Calu3 (cell line): ENCODE results near the gene ATP11A. TPM values are rescaled to one million over a fixed set of nuclear protein-coding genes. Genes with fewer than 3 reads are reported as not detected.
A peak's percentile ranks its signal among the peaks of the same experiment; 100 is the strongest.

ENCODE experiments used
- BruUV-seq: library from RNA; stranded (reverse); fragments of 400-500 nt; replicated peaks from 2 replicates; lab custom pipeline; 2021; lab: Mats Ljungman, UMichigan
- CTCF ChIA-PET: fragments of 300-600 bp; sonication (Branson Sonifier 250); formaldehyde crosslinking; loops from one replicate; lab custom pipeline; 2022; ENCODE audit warnings: antibody characterized with exemption; lab: Charles Lee
- DNase-seq: peaks from one replicate; pipeline ENCODE4 v3.0.0; 2022
- H3K27ac Mint-ChIP-seq: one replicate; pipeline ENCODE4 v1.8.0; 2022; ENCODE audit warnings: mixed read lengths; ENCODE audit not compliant: unreplicated experiment
- H3K27me3 Mint-ChIP-seq: one replicate; pipeline ENCODE4 v1.8.0; 2022; ENCODE audit warnings: mixed read lengths; ENCODE audit not compliant: unreplicated experiment
- H3K36me3 Mint-ChIP-seq: one replicate; pipeline ENCODE4 v1.8.0; 2022; ENCODE audit warnings: mild to moderate bottlenecking, moderate library complexity, mixed read lengths; ENCODE audit not compliant: insufficient read depth, unreplicated experiment
- H3K4me1 Mint-ChIP-seq: one replicate; pipeline ENCODE4 v1.8.0; 2022; ENCODE audit warnings: mild to moderate bottlenecking, low read depth, mixed read lengths; ENCODE audit not compliant: unreplicated experiment
- H3K4me3 Mint-ChIP-seq: one replicate; pipeline ENCODE4 v1.8.0; 2022; ENCODE audit warnings: mild to moderate bottlenecking, low read depth, moderate library complexity, mixed read lengths; ENCODE audit not compliant: unreplicated experiment
- H3K9me3 Mint-ChIP-seq: one replicate; pipeline ENCODE4 v1.8.0; 2022; ENCODE audit warnings: low read depth, mixed read lengths; ENCODE audit not compliant: unreplicated experiment
- CTCF ChIP-seq: fragments of 200-600 bp; IDR thresholded peaks from one replicate; pipeline ENCODE4 v1.8.0; 2022; ENCODE audit warnings: antibody characterized with exemption; ENCODE audit not compliant: unreplicated experiment
- intact Hi-C: fragments of 100-400 bp; cut with micrococcal nuclease; formaldehyde crosslinking; loops from one replicate; pipeline ENCODE4 v1.10.0; 2022; ENCODE audit not compliant: unreplicated experiment
- total RNA-seq: library from RNA; stranded (reverse); gene quantifications from 2 replicates; pipeline ENCODE4 v1.2.3, GENCODE V29; 2022

ATP11A gene
- total RNA-seq, 1 experiment from 2014 or later, result 115 TPM

- Mint-ChIP-seq H3K4me1 (peaks cover 20% of the 10 kb centered on the region), H3K27ac (no peak overlapping the region), H3K4me3 (no peak overlapping the region), H3K36me3 (no peaks in the 10 kb centered on the region), H3K27me3 (no peaks in the 10 kb centered on the region), H3K9me3 (no peaks in the 10 kb centered on the region)
- no peak for DNase-seq
- CTCF ChIA-PET, result no interaction called here
- intact Hi-C loops, result no loop called here
- no peak for TF ChIP-seq CTCF
- BruUV-seq, result no TSS peak
These were observed 50.8 kb downstream of the ATP11A start for GRCh38 chr13:112740502-112741131.

DNA sequence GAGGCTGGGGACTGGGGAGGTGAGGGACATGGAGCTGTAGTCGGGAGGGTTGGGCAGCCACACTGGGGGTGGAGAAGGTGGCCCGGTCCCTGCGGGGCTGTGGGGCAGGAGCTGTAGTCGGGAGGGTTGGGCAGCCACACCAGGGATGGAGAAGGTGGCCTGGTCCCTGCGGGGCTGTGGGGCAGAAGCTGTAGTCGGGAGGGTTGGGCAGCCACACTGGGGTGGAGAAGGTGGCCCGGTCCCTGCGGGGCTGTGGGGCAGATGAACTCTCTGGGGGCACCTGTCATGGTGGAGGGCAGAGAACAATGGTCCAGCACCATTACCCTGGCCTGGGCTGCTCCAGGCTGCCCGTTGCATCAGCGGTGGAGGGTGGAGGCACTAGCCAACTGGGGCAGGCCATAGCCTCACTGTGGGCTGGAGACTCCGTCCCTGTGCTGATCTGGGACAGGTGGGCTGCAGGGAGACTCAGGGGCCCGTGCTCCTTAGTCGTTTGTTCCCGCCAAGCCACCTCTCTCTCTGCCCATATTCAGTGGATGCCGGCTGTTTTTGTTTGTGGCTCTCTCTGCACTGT, 51.4 kb downstream of the ATP11A start:
- intact Hi-C loops, result no loop called here
- CTCF ChIA-PET, result no interaction called here
- Mint-ChIP-seq H3K27me3 (no peaks in the 10 kb centered on the region), H3K9me3 (no peaks in the 10 kb centered on the region), H3K27ac (no peak overlapping the region), H3K4me1 (peaks cover 20% of the 10 kb centered on the region), H3K36me3 (no peaks in the 10 kb centered on the region), H3K4me3 (no peak overlapping the region)
- BruUV-seq, result no TSS peak
- TF ChIP-seq CTCF, result no peak
- no peak for DNase-seq

GRCh38 chr13:112741835-112742570, 52.2 kb downstream of the ATP11A start:
- CTCF ChIA-PET, result no interaction called here
- Mint-ChIP-seq H3K9me3 (no peaks in the 10 kb centered on the region), H3K27ac (no peak overlapping the region), H3K4me1 (peaks cover 20% of the 10 kb centered on the region), H3K4me3 (no peak overlapping the region), H3K27me3 (no peaks in the 10 kb centered on the region), H3K36me3 (no peaks in the 10 kb centered on the region)
- no TSS peak for BruUV-seq
- intact Hi-C loops, result no loop called here
- TF ChIP-seq CTCF, result no peak
- DNase-seq, result no peak

- DNase-seq, result no peak
- Mint-ChIP-seq H3K36me3 (no peaks in the 10 kb centered on the region), H3K27ac (peak overlapping the region; percentile 56), H3K27me3 (no peaks in the 10 kb centered on the region), H3K9me3 (no peaks in the 10 kb centered on the region), H3K4me3 (no peak overlapping the region), H3K4me1 (peaks cover 20% of the 10 kb centered on the region)
- intact Hi-C loops, result no loop called here
- BruUV-seq, result no TSS peak
- TF ChIP-seq CTCF, result no peak
- CTCF ChIA-PET, result no interaction called here
These were observed 52.7 kb downstream of the ATP11A start for GRCh38 chr13:112742583-112742982.
